ENCODE data around the gene CAND2. TPM values are rescaled to one million over a fixed set of nuclear protein-coding genes. Genes with fewer than 3 reads are reported as not detected.

CAND2 gene
- total and polyA plus RNA-seq, 9 of the 15 experiments (the other 6 are each of a cell fraction or from before 2014, with no cell fraction given), result 0.91 to 14.9 (median 4.3) TPM

DNA sequence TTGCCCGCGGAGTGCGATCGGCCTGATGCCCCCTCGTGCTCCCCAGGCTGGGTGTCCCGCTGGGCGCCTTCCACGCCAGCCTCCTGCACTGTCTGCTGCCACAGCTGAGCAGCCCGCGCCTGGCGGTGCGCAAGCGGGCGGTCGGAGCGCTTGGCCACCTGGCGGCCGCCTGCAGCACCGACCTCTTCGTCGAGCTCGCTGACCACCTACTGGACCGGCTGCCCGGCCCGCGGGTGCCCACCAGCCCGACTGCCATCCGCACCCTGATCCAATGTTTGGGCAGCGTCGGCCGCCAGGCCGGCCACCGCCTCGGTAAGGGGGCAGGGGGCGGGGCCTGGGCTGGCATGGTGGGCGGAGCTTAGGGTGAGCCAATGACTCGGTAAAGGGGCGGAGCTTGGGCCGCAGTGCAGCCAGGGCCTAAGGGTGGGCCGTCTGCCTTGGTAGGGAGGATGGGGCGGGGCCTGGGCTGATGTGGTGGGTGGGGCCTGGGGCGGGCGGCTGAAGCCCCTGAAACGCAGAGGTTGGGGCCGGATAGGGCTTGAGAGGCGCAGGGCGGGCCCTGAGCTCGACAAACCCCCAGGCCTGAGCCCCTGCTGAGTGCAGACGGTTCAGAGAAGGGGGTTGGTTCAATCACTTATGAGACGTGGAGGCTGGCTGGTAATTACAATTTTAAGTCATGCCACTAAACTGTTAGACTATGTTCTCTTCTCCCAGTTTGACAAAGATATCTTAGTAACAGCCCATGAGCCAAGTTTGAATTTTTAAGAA, 13.7 kb downstream of the CAND2 start (continued):
- TF ChIP-seq, protein P1, sequence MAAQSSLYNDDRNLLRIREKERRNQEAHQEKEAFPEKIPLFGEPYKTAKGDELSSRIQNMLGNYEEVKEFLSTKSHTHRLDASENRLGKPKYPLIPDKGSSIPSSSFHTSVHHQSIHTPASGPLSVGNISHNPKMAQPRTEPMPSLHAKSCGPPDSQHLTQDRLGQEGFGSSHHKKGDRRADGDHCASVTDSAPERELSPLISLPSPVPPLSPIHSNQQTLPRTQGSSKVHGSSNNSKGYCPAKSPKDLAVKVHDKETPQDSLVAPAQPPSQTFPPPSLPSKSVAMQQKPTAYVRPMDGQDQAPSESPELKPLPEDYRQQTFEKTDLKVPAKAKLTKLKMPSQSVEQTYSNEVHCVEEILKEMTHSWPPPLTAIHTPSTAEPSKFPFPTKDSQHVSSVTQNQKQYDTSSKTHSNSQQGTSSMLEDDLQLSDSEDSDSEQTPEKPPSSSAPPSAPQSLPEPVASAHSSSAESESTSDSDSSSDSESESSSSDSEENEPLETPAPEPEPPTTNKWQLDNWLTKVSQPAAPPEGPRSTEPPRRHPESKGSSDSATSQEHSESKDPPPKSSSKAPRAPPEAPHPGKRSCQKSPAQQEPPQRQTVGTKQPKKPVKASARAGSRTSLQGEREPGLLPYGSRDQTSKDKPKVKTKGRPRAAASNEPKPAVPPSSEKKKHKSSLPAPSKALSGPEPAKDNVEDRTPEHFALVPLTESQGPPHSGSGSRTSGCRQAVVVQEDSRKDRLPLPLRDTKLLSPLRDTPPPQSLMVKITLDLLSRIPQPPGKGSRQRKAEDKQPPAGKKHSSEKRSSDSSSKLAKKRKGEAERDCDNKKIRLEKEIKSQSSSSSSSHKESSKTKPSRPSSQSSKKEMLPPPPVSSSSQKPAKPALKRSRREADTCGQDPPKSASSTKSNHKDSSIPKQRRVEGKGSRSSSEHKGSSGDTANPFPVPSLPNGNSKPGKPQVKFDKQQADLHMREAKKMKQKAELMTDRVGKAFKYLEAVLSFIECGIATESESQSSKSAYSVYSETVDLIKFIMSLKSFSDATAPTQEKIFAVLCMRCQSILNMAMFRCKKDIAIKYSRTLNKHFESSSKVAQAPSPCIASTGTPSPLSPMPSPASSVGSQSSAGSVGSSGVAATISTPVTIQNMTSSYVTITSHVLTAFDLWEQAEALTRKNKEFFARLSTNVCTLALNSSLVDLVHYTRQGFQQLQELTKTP (IDR thresholded peaks at IDR 0.05; ENCODE audit: low read depth in 1 of 2, partially characterized antibody in 2 of 2), result no peak
- no peak for TF ChIP-seq MYBL2 (IDR thresholded peaks at IDR 0.05; ENCODE audit: low read depth)
- TF ChIP-seq MYBL2 (CRISPR knock-in tag; IDR thresholded peaks at IDR 0.05; ENCODE audit: borderline replicate concordance), result no peak
- no peak for TF ChIP-seq ZNF830 (CRISPR knock-in tag; IDR thresholded peaks at IDR 0.05)
- TF ChIP-seq SMAD2 (IDR thresholded peaks at IDR 0.05; ENCODE audit: low read depth, low read length), result no peak
- TF ChIP-seq CTBP1 (IDR thresholded peaks at IDR 0.05; ENCODE audit: borderline replicate concordance), result peak; percentile 81
- 0 out of 2 replicates have a peak, but pooled peaks have one; percentile 12 for TF ChIP-seq GATA2 (CRISPR knock-in tag; IDR thresholded peaks at IDR 0.05)
- TF ChIP-seq L3MBTL2 (IDR thresholded peaks at IDR 0.05), result peak; percentile 76
- TF ChIP-seq ZNF12 (CRISPR knock-in tag; IDR thresholded peaks at IDR 0.05), result peak; percentile 69
- no peak for TF ChIP-seq ZC3H4 (CRISPR knock-in tag; IDR thresholded peaks at IDR 0.05; ENCODE audit: borderline replicate concordance)
- TF ChIP-seq SMARCE1 (IDR thresholded peaks at IDR 0.05), result no peak
- TF ChIP-seq, protein P2, sequence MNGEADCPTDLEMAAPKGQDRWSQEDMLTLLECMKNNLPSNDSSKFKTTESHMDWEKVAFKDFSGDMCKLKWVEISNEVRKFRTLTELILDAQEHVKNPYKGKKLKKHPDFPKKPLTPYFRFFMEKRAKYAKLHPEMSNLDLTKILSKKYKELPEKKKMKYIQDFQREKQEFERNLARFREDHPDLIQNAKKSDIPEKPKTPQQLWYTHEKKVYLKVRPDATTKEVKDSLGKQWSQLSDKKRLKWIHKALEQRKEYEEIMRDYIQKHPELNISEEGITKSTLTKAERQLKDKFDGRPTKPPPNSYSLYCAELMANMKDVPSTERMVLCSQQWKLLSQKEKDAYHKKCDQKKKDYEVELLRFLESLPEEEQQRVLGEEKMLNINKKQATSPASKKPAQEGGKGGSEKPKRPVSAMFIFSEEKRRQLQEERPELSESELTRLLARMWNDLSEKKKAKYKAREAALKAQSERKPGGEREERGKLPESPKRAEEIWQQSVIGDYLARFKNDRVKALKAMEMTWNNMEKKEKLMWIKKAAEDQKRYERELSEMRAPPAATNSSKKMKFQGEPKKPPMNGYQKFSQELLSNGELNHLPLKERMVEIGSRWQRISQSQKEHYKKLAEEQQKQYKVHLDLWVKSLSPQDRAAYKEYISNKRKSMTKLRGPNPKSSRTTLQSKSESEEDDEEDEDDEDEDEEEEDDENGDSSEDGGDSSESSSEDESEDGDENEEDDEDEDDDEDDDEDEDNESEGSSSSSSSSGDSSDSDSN (IDR thresholded peaks at IDR 0.05; ENCODE audit: borderline replicate concordance in 1 of 2, low read depth in 2 of 2, low read length in 2 of 2), result no peak
- TF ChIP-seq, protein P3, sequence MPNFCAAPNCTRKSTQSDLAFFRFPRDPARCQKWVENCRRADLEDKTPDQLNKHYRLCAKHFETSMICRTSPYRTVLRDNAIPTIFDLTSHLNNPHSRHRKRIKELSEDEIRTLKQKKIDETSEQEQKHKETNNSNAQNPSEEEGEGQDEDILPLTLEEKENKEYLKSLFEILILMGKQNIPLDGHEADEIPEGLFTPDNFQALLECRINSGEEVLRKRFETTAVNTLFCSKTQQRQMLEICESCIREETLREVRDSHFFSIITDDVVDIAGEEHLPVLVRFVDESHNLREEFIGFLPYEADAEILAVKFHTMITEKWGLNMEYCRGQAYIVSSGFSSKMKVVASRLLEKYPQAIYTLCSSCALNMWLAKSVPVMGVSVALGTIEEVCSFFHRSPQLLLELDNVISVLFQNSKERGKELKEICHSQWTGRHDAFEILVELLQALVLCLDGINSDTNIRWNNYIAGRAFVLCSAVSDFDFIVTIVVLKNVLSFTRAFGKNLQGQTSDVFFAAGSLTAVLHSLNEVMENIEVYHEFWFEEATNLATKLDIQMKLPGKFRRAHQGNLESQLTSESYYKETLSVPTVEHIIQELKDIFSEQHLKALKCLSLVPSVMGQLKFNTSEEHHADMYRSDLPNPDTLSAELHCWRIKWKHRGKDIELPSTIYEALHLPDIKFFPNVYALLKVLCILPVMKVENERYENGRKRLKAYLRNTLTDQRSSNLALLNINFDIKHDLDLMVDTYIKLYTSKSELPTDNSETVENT (CRISPR knock-in tag; IDR thresholded peaks at IDR 0.05), result peak; percentile 78; the same call in 1 of the 2 replicates
- no peak for TF ChIP-seq FOXK1 (CRISPR knock-in tag; IDR thresholded peaks at IDR 0.05; ENCODE audit: borderline replicate concordance)
- TF ChIP-seq RBM14 (IDR thresholded peaks at IDR 0.05; ENCODE audit: borderline replicate concordance, insufficient read depth, low read depth, low read length), result no peak
- peak; percentile 98 for TF ChIP-seq SP1 (CRISPR knock-in tag; IDR thresholded peaks at IDR 0.05)
- no peak for TF ChIP-seq DPF2 (IDR thresholded peaks at IDR 0.05)
- no peak; the same call in 1 of the 2 replicates for TF ChIP-seq ESRRA (IDR thresholded peaks at IDR 0.05; ENCODE audit: borderline replicate concordance, low read depth)
- TF ChIP-seq ZNF146 (CRISPR knock-in tag; IDR thresholded peaks at IDR 0.05; ENCODE audit: unreplicated experiment), result no peak

Data from K562 (cell line).